ENCODE results near the gene PSMB7.

- TF ChIP-seq CTCF (conservative IDR thresholded peaks at IDR 0.05 in 1 of 2, IDR thresholded peaks at IDR 0.05 in 1 of 2; ENCODE audit: extremely low read depth in 1 of 2, insufficient read depth in 1 of 2, low read depth in 1 of 2, low read length in 2 of 2) (no peak), EZH2 (IDR thresholded peaks at IDR 0.05; ENCODE audit: borderline replicate concordance, low read length) (no peak)
Observed at GRCh38 chr9:124392254-124392870, 22.9 kb downstream of the PSMB7 start.

Data from mammary epithelial cell (primary cell).